Fibroblast of skin of left quadriceps (primary cell): Measurements from ENCODE around the gene FH.

Experiments used
- DNase-seq, 2 experiments: peaks; one replicate each; pipeline ENCODE4 v3.0.0-alpha.2; 2013; ENCODE audit warnings: low read depth in 2 of 2

The FH gene

GRCh38 chr1:241519308-241520079, at the start of gene FH:
TSS of gene FH (minus strand) at chr1:241519755. CDS start at chr1:241519722, 33 bp downstream.
- peak; percentile 94 to 95 for DNase-seq

DNA sequence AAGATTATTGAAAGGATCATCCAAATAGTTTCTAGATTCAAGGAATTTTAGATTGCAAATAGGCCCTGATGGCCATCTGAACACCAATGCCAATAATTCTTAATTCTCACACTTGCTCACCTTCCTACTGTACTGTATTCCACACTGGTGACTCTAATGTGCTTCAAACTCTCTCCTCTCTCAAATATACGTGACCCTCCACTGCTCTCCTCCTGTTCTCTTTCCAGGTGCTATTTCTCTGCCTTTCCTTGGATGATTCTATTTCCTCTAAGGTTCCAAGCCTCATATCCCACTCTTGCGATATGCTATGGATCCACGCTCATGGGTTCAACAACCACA, 41.3 kb upstream of the FH start:
- no peak for DNase-seq

DNA sequence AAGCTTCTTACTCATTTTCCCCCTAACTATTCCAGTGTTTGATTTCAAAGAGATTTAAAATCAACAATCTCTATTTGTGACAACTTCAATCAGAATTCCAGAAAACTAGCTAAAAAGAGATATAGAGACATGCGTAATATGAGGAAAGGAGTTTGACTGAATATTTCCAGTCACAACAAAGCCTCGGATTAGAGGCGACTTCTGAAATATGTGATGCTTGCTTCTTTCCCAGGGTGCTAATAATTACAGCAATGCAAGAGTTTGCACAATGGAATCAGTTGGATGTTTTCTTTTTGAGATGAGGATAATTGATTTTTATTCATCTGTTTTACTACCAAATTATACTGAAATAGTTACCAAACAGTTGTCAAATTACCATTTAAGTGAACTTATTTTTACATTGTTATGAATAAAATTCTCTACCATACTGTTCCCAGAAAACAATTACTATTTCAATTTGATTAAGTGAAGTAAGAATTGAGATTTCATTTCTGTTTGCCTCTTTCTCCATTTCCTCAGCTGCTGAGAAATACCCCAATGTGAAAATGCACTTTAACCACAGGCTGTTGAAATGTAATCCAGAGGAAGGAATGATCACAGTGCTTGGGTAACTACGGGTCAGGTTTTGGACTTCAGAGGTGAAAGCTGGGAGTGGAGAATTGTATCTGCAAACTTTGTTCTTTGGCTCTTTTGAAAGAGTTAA, 40.7 kb upstream of the FH start:
- DNase-seq, result no peak

GRCh38 chr1:241557551-241558193, 38.1 kb upstream of the FH start:
- DNase-seq, result no peak

GRCh38 chr1:241557031-241557430, 37.5 kb upstream of the FH start:
- no peak for DNase-seq

GRCh38 chr1:241555526-241555925, 36.0 kb upstream of the FH start:
- no peak for DNase-seq

DNA sequence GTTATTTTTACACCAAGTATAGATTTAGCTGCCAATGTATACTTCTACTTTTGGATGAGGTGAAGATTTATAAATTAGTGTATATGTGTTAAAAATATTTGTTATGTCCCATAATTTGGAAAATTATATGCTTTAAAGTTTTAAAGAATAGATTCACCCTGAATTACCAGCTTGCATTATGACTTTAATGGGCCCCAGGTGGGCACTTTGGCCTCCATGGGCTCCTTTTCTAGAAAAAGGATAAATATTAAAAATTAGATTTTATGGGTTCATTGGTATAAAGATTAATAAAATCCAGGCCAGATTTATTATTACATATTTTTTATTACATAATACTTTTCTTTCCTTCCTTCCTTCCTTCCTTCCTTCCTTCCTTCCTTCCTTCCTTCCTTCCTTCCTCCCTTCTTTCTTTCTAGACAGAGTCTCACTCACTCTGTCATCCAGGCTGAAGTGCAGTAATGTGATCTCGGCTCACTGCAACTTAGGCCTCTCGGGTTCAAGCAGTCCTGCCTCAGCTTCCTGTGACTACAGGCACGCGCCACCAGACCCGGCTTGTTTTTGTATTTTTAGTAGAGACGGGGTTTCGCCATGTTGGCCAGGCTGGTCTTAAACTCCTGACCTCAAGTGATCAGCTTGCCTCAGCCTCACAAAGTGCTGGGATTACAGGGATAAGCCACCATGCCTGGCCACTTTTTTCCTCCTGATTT, 34.5 kb upstream of the FH start:
- DNase-seq, result no peak

GRCh38 chr1:241551759-241552638, 32.4 kb upstream of the FH start:
- DNase-seq, result no peak

DNA sequence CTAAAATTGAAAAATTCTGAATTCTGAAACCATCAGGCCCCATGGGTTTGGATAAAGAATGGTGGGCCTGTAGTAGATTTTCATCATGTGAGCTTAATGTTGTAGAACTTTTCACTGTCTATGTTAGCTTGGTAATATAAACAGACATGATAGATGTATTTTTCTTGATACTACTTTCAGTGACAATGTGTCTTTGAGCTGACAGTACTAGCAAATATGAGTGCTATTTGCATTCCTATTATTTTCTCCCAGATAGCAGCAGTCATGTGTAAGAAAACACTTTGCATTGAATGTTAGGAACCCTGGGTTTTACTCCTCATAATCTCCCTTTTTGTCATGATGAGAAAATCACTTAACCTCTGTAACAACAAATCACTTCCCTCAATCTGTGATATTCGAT, 30.8 kb upstream of the FH start:
- no peak for DNase-seq

GRCh38 chr1:241548008-241548407, 28.5 kb upstream of the FH start:
- no peak for DNase-seq

- DNase-seq, result no peak
Observed at GRCh38 chr1:241542199-241542907, 22.8 kb upstream of the FH start.

- DNase-seq, result no peak
Observed at GRCh38 chr1:241536969-241537368, 17.4 kb upstream of the FH start.

DNA sequence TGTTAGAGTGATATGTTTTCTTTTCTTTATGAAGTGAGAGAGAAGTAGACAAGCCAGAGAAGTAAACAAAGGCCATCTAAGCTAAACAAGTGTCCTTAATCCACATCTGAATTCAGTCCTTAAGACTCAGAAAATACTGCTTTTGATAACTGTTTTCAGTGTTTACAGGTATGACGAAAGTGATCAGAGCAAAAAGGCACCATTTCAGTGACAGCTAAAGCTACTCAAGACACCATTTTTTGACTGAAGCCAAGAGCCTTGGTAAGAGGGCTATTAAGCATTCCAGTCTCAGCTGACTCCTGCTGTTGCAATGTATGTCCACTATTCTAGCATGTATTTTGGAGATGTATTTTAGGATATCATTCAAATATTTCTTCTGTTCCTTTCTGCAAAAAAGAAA, 16.7 kb upstream of the FH start:
- DNase-seq, result no peak

DNA sequence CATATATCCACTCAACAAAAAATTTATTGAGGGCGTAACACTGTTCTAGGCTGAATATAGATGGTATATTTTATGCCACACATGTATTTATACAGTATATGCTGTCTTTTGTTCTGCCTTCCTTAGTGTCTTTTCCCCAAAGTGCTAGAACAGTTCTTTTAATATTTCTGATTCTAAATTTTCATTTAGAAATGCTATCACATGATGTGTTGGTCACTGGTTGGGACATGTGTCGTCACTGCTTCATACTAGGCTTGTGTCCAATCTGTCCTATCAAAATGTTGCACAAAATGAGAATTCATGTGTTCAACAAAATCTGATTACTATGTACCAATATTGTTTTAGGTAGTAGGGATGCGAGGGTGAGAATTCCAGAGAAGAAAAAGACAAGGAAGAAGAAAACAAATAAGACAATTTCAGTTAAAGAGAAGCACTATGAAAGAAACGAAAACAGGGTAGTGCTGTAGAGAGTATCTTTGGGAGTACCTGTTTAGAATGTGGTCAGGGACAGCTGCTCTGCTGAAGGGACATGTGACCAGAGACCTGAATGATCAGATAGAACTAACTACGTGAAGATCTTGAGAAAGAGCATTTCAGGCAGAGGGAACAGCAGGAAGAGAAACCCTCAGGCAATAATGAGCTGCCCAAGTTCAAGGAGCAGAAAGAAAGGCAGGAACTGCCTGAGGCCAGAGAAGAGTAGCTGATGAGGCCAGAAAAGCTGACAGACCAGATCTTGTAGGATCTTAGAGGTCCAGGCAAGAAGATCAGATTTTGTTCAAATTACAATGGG, 14.0 kb upstream of the FH start:
- DNase-seq, result no peak

GRCh38 chr1:241532864-241533263, 13.3 kb upstream of the FH start:
- DNase-seq, result no peak

GRCh38 chr1:241532162-241532531, 12.6 kb upstream of the FH start, which contains the start of gene KMO:
TSS of gene KMO (plus strand) at chr1:241532378. CDS start at chr1:241532445, 67 bp downstream.
- DNase-seq, result no peak

DNA sequence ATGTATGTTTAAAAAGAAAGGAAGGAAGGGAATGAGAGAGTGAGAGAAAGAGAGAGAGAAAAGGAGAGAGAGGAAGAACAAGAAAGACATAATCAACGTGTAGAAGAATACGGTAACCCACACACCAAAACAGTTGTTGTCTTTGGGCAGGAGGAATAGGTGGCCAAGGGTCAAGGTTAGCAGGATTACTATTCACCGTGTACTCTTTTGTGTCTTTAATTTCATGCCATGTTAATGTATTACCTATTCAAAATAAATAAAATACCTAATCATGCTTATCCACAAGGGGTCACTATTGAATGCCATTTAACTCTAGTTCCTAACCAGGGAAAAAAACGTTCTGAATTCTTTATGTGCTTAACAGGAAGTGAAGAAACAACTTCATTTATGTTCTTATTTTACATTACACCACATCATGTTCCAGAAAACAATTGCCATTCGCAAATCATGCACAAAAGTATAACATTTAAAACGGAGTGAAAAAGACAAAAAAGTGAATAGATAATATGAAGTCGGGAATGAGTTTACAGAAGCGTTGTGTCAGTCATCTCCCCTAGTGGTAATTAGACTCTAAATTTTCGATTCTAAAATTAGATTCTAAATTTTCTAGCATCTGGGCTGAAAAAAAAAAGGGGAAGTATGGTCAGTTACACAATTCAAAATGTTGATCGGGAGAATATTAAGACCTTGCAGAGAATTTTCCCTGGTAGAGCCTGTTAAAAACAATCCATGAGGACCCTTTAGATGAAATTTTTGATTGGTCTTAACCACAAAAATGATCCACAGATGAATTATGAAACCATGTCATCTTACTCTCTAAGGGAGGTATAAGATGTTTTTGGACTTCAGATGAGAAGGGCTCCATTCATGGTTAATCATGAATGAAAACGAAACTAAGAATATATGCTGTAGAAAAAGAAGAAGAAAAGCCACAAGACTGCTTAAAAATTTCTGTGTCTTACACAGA, 11.9 kb upstream of the FH start:
- DNase-seq, result peak; percentile 49 to 61

DNA sequence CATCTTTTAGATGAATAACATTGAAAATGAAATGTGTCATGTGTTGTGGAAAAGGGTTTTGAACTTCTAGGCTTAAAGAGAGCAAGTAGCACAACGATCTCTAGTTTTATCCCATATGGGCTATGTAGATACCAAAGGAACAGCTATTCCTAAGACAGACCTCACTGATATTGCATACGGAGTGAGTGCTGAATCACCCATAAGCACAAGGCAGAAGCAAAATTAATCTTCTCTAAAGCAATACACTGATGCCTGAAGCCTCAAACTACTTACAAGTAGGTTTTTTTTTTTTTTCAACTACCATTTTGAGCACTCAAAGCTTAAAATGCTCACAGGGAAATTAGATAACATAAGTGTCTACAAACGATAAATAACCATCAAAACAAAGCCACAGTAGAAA, 7.6 kb upstream of the FH start:
- DNase-seq, result no peak

- no peak for DNase-seq
Observed at GRCh38 chr1:241525026-241525425, 5.5 kb upstream of the FH start.
